HCT116 (cell line): Measurements from ENCODE around the gene SLC4A2.

Experiments used
- ELF1 ChIP-seq: IDR thresholded peaks from 2 replicates; pipeline ENCODE4 v1.6.1; 2012; ENCODE audit warnings: low read depth, borderline replicate concordance
- JUND ChIP-seq: IDR thresholded peaks from 2 replicates; pipeline ENCODE4 v1.6.1; 2012
- POLR2AphosphoS5 ChIP-seq: IDR thresholded peaks from 2 replicates; pipeline ENCODE4 v1.6.1; 2011; ENCODE audit warnings: mild to moderate bottlenecking, low read depth, low read length, moderate library complexity
- ZNF274 ChIP-seq: fragments of 200-500 bp; sonication (Bioruptor generic); IDR thresholded peaks from 2 replicates; pipeline ENCODE4 v1.6.1; 2014; ENCODE audit warnings: mild to moderate bottlenecking, low read depth, low read length, inconsistent platforms

DNA sequence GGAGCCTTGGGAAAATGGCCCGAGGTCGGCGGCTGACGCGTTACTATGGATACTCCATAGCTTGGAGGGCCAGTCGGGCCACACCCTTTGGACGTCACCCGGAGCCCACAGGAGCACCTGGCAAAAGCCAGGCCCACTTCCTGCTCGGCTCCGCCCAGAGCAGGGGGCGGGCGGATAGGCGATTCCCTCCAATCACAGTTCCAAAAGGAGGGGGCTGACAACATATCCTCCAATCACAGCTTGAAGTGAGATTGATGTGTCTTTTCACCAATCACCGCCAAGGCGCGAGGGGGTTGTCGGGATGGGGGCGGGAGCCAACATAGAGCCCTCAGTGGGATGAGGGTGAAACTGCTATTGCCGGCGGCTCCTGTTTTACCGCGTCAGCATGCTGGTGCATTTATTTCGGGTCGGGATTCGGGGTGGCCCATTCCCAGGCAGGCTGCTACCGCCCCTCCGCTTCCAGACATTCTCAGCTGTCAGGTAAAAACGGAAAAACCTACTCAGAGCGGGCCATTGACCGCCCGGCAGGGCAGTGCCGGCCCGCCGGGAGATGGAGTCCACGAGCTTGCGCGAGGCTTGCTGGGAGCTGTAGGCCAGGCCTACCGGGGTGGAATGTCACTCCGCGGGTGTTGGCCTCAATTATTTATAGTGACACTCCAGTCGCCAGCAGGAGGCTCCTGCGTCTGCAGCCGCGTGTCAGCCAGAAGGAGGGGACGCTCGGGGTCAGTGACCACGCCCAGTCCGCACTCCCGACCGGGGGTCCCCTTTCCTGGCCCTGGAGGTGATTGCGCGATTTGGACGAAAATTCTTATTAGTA is 31.1 kb upstream of the SLC4A2 start, which contains the start of gene ABCB8:
- TF ChIP-seq ELF1 (no peak), JUND (no peak), ZNF274 (no peak), POLR2AphosphoS5 (peak; percentile 71)
